Transverse colon (tissue), 4 donors: ENCODE measurements around the gene MRGPRD.

ENCODE experiments used
- CTCF ChIP-seq, 5 experiments: fragments of 200-600 bp in 3 of 5; fragments of 450-650 bp in 2 of 5; sonication (generic) in 3 of 5; IDR thresholded peaks; 1 replicate in 2 of 5; 2 replicates in 3 of 5; pipeline ENCODE4 v1.5.1; 2016 to 2017; ENCODE audit warnings: antibody characterized with exemption in 5 of 5, inconsistent platforms in 3 of 5, mild to moderate bottlenecking in 2 of 5, moderate library complexity in 1 of 5
- EP300 ChIP-seq: sonication (generic); formaldehyde crosslinking; IDR thresholded peaks from one replicate; pipeline ENCODE4 v1.6.1; 2017; ENCODE audit warnings: antibody characterized with exemption, low read depth
- POLR2A ChIP-seq: fragments of 450-650 bp; IDR thresholded peaks from one replicate; pipeline ENCODE4 v1.6.1; 2016; ENCODE audit warnings: antibody characterized with exemption, mild to moderate bottlenecking, moderate library complexity
- POLR2AphosphoS5 ChIP-seq, 3 donors: sonication (generic); formaldehyde crosslinking; IDR thresholded peaks; one replicate each; pipeline ENCODE4 v1.6.1; 2016; ENCODE audit warnings: antibody characterized with exemption in 3 of 3

GRCh38 chr11:68958211-68958610 lies 22.6 kb downstream of the MRGPRD start:
- no peak for TF ChIP-seq CTCF (IDR thresholded peaks at IDR 0.05)
- TF ChIP-seq POLR2AphosphoS5 (IDR thresholded peaks at IDR 0.05) = no peak
- TF ChIP-seq EP300 = no peak
- no peak for TF ChIP-seq POLR2A
